ENCODE measurements around the gene ST6GAL2.

GRCh38 chr2:106812841-106813240 is 73.1 kb downstream of the ST6GAL2 start:
- no peak for TF ChIP-seq CTCF (IDR thresholded peaks at IDR 0.05; ENCODE audit: poor library complexity, severe bottlenecking)
- TF ChIP-seq REST (IDR thresholded peaks at IDR 0.05; ENCODE audit: borderline replicate concordance) = no peak
- no peak for TF ChIP-seq EZH2 (IDR thresholded peaks at IDR 0.05; ENCODE audit: borderline replicate concordance, insufficient read depth, low read length, poor library complexity, severe bottlenecking)

All from neural cell (in vitro differentiated cells).